ENCODE results near the gene PAM. TPM values are rescaled to one million over a fixed set of nuclear protein-coding genes. Genes with fewer than 3 reads are reported as not detected.
"Not testable (repeated sequence)": the region's sequence is repeated elsewhere in the genome, so short reads cannot be mapped to it uniquely, and the experiment has no call there.

Gene PAM
- total RNA-seq, 1 donor from 2014 or later = 1,055 TPM

GRCh38 chr5:102957141-102957540 lies 202.0 kb downstream of the PAM start:
- intact Hi-C loops (cut with micrococcal nuclease) = no loop called here
- no peak for ATAC-seq
- DNase-seq = no peak

GRCh38 chr5:102958481-102959011 lies 203.4 kb downstream of the PAM start:
- intact Hi-C loops (cut with micrococcal nuclease) = no loop called here
- peak; percentile 60 for ATAC-seq

GRCh38 chr5:102959055-102959454 lies 203.9 kb downstream of the PAM start:
- intact Hi-C loops (cut with micrococcal nuclease) = no loop called here
- ATAC-seq (peak; percentile 47), DNase-seq (no peak)

More at GRCh38 chr5:102958481-102959011, 203.4 kb downstream of the PAM start:
- no peak for DNase-seq

- DNase-seq (no peak), ATAC-seq (no peak)
- intact Hi-C loops (cut with micrococcal nuclease) = no loop called here
Observed at GRCh38 chr5:102961671-102962070, 206.6 kb downstream of the PAM start.

- no peak for DNase-seq
- intact Hi-C loops (cut with micrococcal nuclease) = no loop called here
Observed at GRCh38 chr5:102965653-102966052, 210.5 kb downstream of the PAM start.

GRCh38 chr5:102969641-102970040 lies 214.5 kb downstream of the PAM start:
- intact Hi-C loops (cut with micrococcal nuclease) = loop anchor here (10.0 kb wide), 1 partner anchor 195 kb away; no protein-coding TSS in a partner anchor
- no peak for ATAC-seq
- DNase-seq = no peak

More at GRCh38 chr5:102965653-102966052, 210.5 kb downstream of the PAM start:
- no peak for ATAC-seq

GRCh38 chr5:102971676-102972293 lies 216.7 kb downstream of the PAM start:
- DNase-seq (no peak), ATAC-seq (peak; percentile 53)
- intact Hi-C loops (cut with micrococcal nuclease) = loop anchor here (10.0 kb wide), 1 partner anchor 197 kb away; no protein-coding TSS in a partner anchor

GRCh38 chr5:102974177-102974576 lies 219.1 kb downstream of the PAM start:
- DNase-seq (no peak), ATAC-seq (no peak)
- intact Hi-C loops (cut with micrococcal nuclease) = loop anchor here (10.0 kb wide), 1 partner anchor 199 kb away; no protein-coding TSS in a partner anchor

- ATAC-seq (no peak), DNase-seq (no peak)
- intact Hi-C loops (cut with micrococcal nuclease) = loop anchor here (10.0 kb wide), 1 partner anchor 200 kb away; no protein-coding TSS in a partner anchor
Observed at GRCh38 chr5:102975045-102975444, 219.9 kb downstream of the PAM start.

- DNase-seq = no peak
- intact Hi-C loops (cut with micrococcal nuclease) = loop anchor here (10.0 kb wide), 1 partner anchor 201 kb away; no protein-coding TSS in a partner anchor
- ATAC-seq = no peak
Observed at GRCh38 chr5:102975457-102976182, 220.5 kb downstream of the PAM start.

GRCh38 chr5:102981957-102982635 lies 227.0 kb downstream of the PAM start:
- intact Hi-C loops (cut with micrococcal nuclease) = no loop called here
- DNase-seq = no peak
- no peak for ATAC-seq

GRCh38 chr5:102986074-102986473 lies 231.0 kb downstream of the PAM start:
- intact Hi-C loops (cut with micrococcal nuclease) = no loop called here
- DNase-seq = no peak
- ATAC-seq = no peak

GRCh38 chr5:102988459-102988858 lies 233.4 kb downstream of the PAM start:
- intact Hi-C loops (cut with micrococcal nuclease) = no loop called here
- ATAC-seq (no peak), DNase-seq (no peak)

GRCh38 chr5:102991802-102992201 lies 236.7 kb downstream of the PAM start:
- DNase-seq (no peak), ATAC-seq (no peak)
- intact Hi-C loops (cut with micrococcal nuclease) = no loop called here

GRCh38 chr5:102996011-102996575 lies 241.0 kb downstream of the PAM start:
- intact Hi-C loops (cut with micrococcal nuclease) = no loop called here
- ATAC-seq (no peak), DNase-seq (no peak)

GRCh38 chr5:102998224-102998623 lies 243.1 kb downstream of the PAM start:
- intact Hi-C loops (cut with micrococcal nuclease) = no loop called here
- ATAC-seq = peak; percentile 62

GRCh38 chr5:102999191-102999590 lies 244.1 kb downstream of the PAM start:
- peak; percentile 19 for DNase-seq
- intact Hi-C loops (cut with micrococcal nuclease) = no loop called here
- no peak for ATAC-seq

More at GRCh38 chr5:102998224-102998623, 243.1 kb downstream of the PAM start:
- DNase-seq = no peak

- ATAC-seq; intact Hi-C loops (cut with micrococcal nuclease); DNase-seq: not testable (repeated sequence)
Observed at GRCh38 chr5:102999621-103000020, 244.5 kb downstream of the PAM start.

- intact Hi-C loops (cut with micrococcal nuclease) = no loop called here
- no peak for DNase-seq
- no peak for ATAC-seq
Observed at GRCh38 chr5:103000089-103000488, 245.0 kb downstream of the PAM start.

All from left ventricle myocardium superior (tissue), 1 donor.